Measurements from ENCODE around the gene ELFN1. TPM values are rescaled to one million over a fixed set of nuclear protein-coding genes. Genes with fewer than 3 reads are reported as not detected.

ELFN1 gene
- total and polyA plus RNA-seq, 2 donors (not counting 3 experiments of a cell fraction or from before 2014, with no cell fraction given): 0.37 to 1.0 TPM

DNA sequence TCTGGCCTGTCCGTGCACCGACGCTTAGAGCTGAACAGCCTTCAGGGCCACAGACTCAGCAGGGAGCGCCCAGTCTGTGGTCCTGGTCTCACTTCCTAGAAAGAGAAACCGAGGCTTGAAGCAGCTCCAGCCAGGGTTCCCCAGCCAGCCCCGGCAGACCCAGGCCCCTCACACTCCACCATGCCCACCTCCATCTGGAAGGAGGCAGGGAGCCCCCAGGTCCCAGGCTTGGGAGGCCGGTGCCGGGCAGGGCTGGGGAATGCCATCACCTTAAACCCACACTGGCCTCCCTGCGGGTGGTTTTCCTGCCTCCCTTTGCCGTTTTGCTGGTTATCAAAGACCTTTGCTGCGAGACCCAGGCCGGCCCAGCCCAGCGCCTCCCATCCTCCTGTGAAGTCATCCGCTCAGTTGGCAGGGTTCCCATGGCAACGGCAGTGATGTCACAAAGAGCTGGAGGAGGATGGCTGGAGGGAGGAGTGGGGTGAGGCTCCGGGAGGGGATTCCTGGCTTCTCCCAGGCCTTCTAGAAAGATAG lies 24.0 kb downstream of the ELFN1 start:
- H2AFZ ChIP-seq (ENCODE audit: low read depth, low read length): no peak overlapping the region
- no peaks in the 10 kb centered on the region for H3K9me3 ChIP-seq (replicated peaks; ENCODE audit: control insufficient read depth, insufficient read depth, low read length)
- H3K4me1 ChIP-seq (ENCODE audit: control insufficient read depth, extremely low read depth, insufficient read depth, low read length): no peaks in the 10 kb centered on the region
- CTCF ChIA-PET: no interaction called here
- BruUV-seq (replicated peaks): no TSS peak
- no peak overlapping the region for H3K27ac ChIP-seq (ENCODE audit: insufficient read depth, low read depth, low read length)
- H3K9me1 ChIP-seq (replicated peaks; ENCODE audit: control insufficient read depth, extremely low read depth, insufficient read depth, low read length): no peaks in the 10 kb centered on the region
- H3K36me3 ChIP-seq (ENCODE audit: control insufficient read depth in 2 of 2, extremely low read depth in 1 of 2, insufficient read depth in 2 of 2, low read length in 2 of 2): no peaks in the 10 kb centered on the region
- no peaks in the 10 kb centered on the region for H4K20me1 ChIP-seq (replicated peaks; ENCODE audit: control insufficient read depth, extremely low read depth, insufficient read depth, low read length)
- TF ChIP-seq POLR2AphosphoS5 (IDR thresholded peaks at IDR 0.05; ENCODE audit: insufficient read depth, low read depth, low read length) (no peak), MYC (IDR thresholded peaks at IDR 0.05; ENCODE audit: low read depth, low read length) (no peak), JUN (IDR thresholded peaks at IDR 0.05; ENCODE audit: borderline replicate concordance, insufficient read depth, insufficient read length, low read depth) (no peak), POLR2A (IDR thresholded peaks at IDR 0.05; ENCODE audit: low read depth, low read length) (no peak), EZH2 (IDR thresholded peaks at IDR 0.05; ENCODE audit: borderline replicate concordance, low read depth, low read length, severe bottlenecking) (no peak), GATA2 (IDR thresholded peaks at IDR 0.05; ENCODE audit: insufficient read depth, insufficient read length, low read depth, low read length) (no peak), FOS (IDR thresholded peaks at IDR 0.05; ENCODE audit: borderline replicate concordance, insufficient read depth, low read length) (no peak)
- TF ChIP-seq, protein P1, sequence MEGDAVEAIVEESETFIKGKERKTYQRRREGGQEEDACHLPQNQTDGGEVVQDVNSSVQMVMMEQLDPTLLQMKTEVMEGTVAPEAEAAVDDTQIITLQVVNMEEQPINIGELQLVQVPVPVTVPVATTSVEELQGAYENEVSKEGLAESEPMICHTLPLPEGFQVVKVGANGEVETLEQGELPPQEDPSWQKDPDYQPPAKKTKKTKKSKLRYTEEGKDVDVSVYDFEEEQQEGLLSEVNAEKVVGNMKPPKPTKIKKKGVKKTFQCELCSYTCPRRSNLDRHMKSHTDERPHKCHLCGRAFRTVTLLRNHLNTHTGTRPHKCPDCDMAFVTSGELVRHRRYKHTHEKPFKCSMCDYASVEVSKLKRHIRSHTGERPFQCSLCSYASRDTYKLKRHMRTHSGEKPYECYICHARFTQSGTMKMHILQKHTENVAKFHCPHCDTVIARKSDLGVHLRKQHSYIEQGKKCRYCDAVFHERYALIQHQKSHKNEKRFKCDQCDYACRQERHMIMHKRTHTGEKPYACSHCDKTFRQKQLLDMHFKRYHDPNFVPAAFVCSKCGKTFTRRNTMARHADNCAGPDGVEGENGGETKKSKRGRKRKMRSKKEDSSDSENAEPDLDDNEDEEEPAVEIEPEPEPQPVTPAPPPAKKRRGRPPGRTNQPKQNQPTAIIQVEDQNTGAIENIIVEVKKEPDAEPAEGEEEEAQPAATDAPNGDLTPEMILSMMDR (IDR thresholded peaks at IDR 0.05; ENCODE audit: extremely low read depth in 1 of 2, insufficient read depth in 1 of 2, low read depth in 1 of 2, low read length in 2 of 2): no peak
- TF ChIP-seq, protein P2, sequence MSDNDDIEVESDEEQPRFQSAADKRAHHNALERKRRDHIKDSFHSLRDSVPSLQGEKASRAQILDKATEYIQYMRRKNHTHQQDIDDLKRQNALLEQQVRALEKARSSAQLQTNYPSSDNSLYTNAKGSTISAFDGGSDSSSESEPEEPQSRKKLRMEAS (IDR thresholded peaks at IDR 0.05; ENCODE audit: insufficient read depth, insufficient read length): no peak
- no peak overlapping the region for H3K9ac ChIP-seq (replicated peaks; ENCODE audit: extremely low read depth, insufficient read depth, low read length)
- POLR2A ChIA-PET: no interaction called here
- no peak for DNase-seq (ENCODE audit: low read depth, low spot score)
- H3K27me3 ChIP-seq (ENCODE audit: control insufficient read depth in 2 of 2, insufficient read depth in 2 of 2, low read length in 2 of 2): no peaks in the 10 kb centered on the region
- dilution Hi-C loops (cut with MboI; ENCODE audit: extremely low pct_ligation_motif_present, low sequenced_read_pairs): no loop called here
- intact Hi-C loops (cut with micrococcal nuclease): no loop called here
- no peak overlapping the region for H3K4me2 ChIP-seq (ENCODE audit: insufficient read depth, low read length)
- no peak overlapping the region for H3K4me3 ChIP-seq (replicated peaks in 1 of 3; ENCODE audit: insufficient read depth in 1 of 3, low read depth in 1 of 3, low read length in 3 of 3)
- no peaks in the 10 kb centered on the region for H3K79me2 ChIP-seq (ENCODE audit: control insufficient read depth, insufficient read depth, low read length)
- FAIRE-seq: no peak

Data from endothelial cell of umbilical vein (primary cell).